ENCODE data around the gene CABP4. TPM values are rescaled to one million over a fixed set of nuclear protein-coding genes. Genes with fewer than 3 reads are reported as not detected.

Gene CABP4
- total RNA-seq, 1 experiment from 2014 or later = not detected

- DNase-seq (ENCODE audit: low spot score) = no peak
These were observed 41.0 kb downstream of the CABP4 start for GRCh38 chr11:67496113-67496512.

DNA sequence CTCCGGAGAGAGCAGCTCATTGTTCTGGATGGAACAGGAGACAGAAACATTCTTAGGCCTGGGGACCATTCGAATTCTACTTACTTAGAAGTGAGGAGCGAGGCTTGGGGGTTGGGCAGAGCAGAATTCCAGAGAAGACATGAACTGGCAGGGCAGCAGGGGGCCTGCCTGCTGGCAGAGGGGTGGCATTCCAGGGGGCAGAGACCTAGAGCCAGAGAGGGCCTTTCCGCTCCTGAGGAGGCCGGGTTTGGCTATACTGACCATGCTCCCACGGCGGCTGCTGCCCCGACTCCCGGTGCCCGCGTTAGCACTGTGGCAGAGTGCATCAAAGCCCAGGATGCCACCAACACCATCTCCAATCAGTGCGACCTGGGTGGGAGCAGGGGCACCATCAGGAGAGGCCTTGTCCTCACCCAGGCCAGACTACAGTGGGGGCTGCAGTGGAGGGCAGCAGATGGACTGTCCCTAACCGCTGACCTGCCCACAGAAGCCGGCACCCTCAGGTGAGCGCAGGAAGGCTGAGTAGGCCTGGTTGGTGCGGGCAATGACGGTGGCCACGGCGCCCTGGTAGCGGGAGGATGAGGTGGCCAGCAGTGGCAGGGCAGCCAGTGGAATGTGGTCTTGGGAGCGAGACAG is 42.6 kb downstream of the CABP4 start:
- no peak for DNase-seq (ENCODE audit: low spot score)

GRCh38 chr11:67498544-67498972 is 43.4 kb downstream of the CABP4 start:
- DNase-seq (ENCODE audit: low spot score) = no peak

- no peak for DNase-seq (ENCODE audit: low spot score)
These were observed 44.8 kb downstream of the CABP4 start for GRCh38 chr11:67499808-67500483.

- DNase-seq (ENCODE audit: low spot score) = no peak
These were observed 45.3 kb downstream of the CABP4 start for GRCh38 chr11:67500484-67500821.

GRCh38 chr11:67500831-67501715 is 45.9 kb downstream of the CABP4 start:
- DNase-seq (ENCODE audit: low spot score) = no peak

- no peak for DNase-seq (ENCODE audit: low spot score)
These were observed 46.7 kb downstream of the CABP4 start for GRCh38 chr11:67501854-67502253.

DNA sequence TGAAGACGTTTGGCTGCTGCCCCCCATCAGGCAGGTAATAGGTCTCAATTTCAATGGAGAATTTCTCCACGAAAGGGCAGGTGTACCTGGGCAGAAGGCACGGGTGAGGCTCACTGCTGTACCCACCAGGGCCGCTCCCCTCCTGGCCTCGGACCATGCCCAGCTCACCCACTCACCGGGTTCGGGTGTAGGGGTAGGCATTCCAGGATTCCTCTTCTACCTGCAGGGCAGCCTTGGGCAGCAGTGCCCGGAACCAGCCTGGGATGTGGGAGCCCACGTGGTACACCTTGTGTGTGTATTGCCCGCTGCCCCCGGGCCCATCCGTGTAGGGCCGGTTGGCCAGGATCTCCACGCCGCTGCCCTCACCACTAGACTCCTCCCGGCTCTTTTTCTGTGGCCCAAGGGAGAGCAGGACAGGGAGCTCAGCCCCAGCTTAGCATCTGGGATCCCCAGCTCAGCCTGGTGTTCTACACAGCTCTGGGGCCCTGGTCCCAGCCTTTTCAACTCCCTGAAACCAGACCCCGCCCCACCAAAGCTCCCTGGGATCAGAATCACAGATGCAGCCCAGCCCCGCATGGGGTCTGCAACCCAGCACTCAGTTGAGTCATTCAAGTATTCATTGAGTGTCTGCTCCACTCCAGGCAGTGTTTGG is 47.3 kb downstream of the CABP4 start:
- no peak for DNase-seq (ENCODE audit: low spot score)

- no peak for DNase-seq (ENCODE audit: low spot score)
These were observed 48.2 kb downstream of the CABP4 start for GRCh38 chr11:67503119-67504004.

GRCh38 chr11:67504005-67504949 is 49.1 kb downstream of the CABP4 start:
- no peak for DNase-seq (ENCODE audit: low spot score)

DNA sequence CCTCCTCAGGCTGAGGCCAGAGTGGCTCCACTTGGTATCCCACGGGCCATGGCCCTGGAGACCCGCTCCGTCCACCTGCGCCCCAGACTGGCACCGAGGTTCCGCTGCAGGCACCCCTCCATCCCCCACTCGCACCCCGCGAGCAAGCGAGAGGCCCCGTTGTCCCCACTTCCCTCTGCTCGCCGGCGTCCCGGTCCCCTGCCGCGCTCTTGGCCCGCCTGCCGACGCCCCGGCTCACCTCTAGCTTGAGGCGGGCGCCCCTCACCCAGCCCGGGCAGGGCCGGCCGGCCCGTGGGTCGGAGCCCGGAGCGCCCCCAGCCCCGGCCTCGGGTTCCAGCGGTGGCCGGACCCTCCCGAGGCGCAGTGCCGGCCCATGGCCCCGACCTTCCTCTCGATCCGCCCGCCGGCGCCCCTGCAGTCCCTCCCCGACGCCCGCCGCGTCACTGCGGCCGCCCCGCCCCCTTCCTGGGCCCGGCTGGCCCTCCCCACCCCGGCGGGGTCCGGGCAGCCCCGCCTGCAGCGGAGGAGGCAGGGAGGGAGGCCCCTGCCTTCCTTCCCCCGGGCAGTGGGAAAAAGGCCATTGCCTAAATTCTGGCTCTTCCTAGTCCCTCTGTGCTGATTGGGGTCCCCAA is 49.9 kb downstream of the CABP4 start, which contains the start of gene PITPNM1:
Gene PITPNM1 (minus strand): TSS at position 414 of the 632 bp plus-strand sequence. CDS start 1,183 bp downstream, outside the sequence.
- peak; percentile 30 for DNase-seq (ENCODE audit: low spot score)

DNA sequence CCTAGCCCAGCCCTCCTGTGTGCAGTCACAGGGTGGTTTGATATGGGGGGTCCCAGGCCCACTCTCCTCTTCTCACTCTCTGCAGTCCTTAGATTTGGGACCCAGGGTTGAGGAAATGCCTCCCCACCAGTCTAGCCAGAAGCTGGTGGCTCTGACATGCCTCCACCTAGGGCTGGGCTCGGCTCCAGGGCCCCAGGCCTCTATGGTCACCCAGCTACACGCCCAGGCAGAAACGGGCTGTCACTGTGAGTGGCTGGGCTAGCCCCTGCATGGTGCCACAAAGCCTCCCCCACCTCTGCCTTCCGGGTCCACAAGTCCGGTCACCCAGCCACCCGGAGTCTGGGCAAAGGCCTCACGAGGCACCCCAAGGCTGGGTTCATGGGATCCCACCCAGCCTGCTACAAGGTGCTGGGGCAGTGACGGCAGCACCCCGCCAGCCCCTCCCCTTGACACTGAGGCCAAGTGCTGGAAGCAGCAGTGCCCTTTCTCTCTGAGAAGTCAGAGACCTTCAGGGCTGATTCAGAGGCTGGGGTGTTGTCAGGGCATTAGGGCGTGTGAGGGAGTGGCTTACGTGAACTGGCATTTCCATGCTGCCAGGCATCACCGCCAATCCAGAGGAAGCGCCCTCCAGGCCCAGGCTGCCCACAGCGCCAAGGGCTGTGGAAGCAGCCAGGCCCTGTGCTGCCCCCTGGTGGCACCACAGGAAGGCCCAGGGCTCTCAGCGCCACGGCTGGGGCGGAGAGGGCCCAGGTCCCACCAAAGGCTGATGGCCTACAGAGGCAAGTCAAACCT is 50.6 kb downstream of the CABP4 start:
- DNase-seq (ENCODE audit: low spot score) = peak; percentile 97

DNA sequence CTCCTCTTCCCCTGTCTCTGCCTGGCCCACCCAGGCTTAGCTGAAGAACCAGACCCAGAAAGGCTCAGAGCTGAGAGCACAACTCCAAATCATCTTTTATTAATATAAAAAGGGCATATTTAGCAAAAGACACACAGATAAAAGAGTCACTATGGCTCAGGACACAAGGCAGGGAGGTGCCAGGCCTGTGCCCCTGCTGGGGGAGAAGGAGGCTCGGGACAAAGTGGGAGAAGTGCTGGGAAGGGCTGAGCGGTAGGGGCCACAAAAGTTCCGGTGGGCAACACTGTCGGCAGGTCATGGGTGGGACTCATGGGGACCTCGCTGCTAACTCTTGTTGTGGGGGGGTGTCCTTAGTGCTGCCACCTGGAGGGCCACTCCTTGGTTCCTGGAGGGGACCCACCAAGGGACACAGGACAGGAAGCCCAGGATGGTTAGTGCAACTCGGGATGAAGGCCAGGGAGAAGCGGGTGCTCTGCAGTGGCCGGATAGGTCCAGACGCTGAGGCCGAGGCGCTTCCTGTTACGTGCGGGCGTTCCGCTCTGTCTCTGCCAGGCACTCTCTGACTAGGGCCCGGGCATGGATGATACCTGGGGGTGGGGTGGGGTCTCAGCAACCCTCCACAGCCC is 51.4 kb downstream of the CABP4 start:
- DNase-seq (ENCODE audit: low spot score) = no peak

DNA sequence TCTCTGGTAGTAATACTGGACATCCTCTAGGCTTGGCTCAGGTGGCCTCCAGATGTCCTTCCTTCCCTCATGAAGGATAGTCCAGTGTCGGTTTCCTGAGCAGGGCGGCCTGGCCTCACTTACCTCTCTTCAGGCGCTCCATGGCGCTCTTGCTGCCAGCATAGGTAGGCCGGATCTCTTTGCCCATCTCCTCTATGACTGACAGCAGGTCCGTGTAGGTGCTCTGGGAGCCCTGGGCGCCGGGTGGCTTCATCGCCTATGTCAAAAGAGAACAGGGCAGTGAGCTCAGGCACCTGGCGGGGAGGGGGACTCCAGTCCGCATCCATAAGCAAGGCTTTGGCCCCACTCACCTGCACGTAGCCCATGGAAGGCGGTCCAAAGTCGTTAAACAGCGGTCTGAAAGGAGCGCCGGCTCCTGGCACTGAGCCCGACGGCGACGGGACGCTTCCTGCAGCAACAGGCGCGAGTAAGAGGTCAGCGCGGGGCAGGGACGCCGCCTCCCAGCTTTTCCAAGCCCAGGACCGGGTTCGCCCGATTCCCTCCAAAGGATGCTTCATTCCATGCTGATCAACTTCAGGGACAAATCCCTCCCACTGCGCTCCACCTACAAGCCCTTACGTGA is 52.2 kb downstream of the CABP4 start:
- DNase-seq (ENCODE audit: low spot score) = no peak

DNA sequence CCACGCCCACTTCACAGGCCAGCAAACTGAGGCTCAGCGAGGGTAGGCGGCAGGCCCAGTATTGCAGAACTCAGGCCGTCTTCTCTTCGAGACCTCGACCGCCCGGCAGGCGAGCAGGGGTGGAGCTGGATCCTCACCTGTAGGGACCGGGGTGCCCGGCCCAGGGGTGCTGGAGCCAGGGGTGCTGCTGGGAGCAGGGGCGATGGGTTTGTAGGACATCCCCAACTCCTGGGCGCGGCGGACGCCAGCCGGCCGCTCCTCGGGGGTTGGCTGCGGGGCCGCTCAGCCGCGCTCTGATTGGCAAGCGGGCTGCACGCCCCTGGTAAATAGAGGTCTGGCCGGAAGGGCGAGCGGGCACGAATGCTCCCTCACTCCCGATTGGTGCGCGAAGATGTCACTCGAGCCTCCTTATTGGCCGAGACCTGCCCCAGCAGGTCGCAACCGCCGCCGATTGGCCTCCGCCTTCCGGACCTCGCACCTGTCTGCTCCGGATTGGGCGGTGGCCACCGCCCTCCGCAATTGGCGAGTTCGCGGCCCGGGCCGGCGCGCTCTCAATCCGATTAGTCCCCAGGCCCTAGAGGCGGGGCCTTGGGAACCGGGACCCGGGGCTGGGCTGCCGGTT is 52.8 kb downstream of the CABP4 start, which contains the start of gene CDK2AP2:
Gene CDK2AP2 (minus strand): TSS at position 299 of the 622 bp plus-strand sequence. CDS start 80 bp downstream, at position 219.
- peak; percentile 99 for DNase-seq (ENCODE audit: low spot score)

- peak; percentile 94 for DNase-seq (ENCODE audit: low spot score)
These were observed 53.5 kb downstream of the CABP4 start for GRCh38 chr11:67508486-67509121.

DNA sequence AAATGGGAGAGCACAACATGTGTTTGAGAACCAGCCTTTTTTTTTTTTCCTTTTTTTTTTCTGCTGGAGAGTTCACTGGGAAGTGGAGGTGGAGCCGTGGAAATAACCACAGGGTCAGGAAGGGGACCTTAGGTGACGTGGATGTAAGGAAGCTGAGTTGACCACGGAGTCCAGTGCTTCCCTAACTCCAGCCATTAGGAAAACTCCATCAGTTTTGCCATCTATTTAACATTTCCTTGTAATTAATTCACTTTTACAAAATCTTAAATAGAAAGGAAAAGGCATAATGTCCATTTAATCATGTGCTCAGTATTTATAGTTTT is 54.8 kb downstream of the CABP4 start:
- no peak for DNase-seq (ENCODE audit: low spot score)
